GM19452 (cell line): Measurements from ENCODE around the gene TSPAN15.

Experiments
- ATAC-seq: cut with Tn5 transposase; IDR thresholded peaks from one replicate; pipeline ENCODE4 v1.9.1; 2021; ENCODE audit not compliant: unreplicated experiment

The TSPAN15 gene

DNA sequence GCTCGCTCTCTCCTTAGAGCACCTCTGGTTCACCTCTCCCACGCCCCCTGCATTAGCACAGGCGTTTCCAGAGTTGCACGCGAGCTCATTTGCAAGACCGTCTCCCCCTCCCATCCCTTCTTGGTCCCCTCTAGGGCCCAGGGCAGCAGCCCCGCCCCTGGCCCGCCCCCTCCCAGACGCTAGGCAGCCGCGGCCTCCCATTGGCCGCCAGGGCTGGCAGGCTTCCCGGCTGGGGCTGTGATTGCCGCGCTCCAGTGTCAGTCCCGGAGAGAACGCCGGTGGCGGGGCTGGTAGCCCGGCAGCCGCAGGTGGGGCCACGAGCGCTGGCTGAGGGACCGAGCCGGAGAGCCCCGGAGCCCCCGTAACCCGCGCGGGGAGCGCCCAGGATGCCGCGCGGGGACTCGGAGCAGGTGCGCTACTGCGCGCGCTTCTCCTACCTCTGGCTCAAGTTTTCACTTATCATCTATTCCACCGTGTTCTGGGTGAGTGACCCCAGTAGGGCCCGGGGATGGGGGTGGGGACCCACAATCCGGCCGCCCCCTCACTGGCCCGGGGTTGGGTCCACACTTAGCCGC, at the start of gene TSPAN15:
Gene TSPAN15, plus strand, starts transcription at position 257 of the 575 bp plus-strand sequence. Its CDS starts 130 bp downstream, at position 387.
- ATAC-seq: peak; percentile 72

DNA sequence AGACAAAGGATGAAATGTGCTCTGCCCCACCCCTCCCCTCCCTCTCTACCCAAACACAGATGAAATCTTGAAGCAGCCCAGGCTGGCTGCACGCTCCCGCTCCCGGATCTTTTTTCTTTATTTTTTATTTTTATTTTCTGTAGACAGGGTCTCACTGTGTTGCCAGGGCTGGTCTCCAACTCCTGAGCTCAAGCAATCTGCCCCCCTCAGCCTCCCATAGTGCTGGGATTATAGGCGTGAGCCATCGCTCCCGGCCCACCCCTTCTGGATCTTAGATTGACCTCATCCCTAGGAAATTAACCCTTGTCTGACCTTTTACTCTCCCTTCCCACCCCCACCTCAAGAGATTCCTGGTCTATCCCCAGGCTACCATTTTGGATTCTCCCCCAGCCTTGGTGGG, 48.9 kb upstream of the TSPAN15 start:
- ATAC-seq: no peak

DNA sequence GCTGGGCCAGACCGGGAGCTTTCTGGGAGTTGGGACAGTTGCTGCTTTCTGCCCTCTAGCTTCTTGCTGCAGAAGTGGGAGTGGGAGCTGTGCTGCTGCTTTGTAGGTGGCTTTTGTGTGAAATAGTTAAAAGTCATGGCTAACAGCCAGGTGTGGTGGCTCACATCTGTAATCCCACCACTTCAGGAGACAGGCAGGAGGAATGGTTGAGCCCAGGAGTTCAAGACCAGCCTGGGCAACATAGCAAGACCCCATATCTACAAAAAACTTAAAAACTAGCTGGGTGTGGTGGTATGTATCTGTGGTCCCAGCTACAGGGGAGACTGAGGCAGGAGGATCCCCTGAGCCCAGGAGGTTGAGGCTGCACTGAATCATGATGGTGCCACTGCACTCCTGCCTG, 48.2 kb upstream of the TSPAN15 start:
- ATAC-seq: no peak

DNA sequence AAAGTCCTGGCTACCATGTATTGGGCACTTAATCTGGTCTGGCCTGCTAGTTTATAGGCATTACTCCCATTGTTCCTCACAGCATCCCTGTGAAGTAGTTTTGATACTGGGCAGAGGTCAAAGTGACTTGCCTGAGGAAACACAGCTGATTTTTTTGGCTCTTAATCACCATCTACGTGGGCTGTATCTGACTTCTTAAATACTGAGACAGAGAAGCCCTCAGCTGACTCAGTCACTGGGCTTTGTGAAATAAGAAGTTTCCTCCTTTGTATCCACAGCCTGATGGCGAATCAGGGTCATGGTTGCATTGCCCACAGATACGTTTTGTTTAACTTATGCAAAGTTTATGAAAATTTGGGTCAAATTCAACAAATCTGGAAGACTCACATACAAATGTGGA, 47.7 kb upstream of the TSPAN15 start:
- ATAC-seq: no peak

DNA sequence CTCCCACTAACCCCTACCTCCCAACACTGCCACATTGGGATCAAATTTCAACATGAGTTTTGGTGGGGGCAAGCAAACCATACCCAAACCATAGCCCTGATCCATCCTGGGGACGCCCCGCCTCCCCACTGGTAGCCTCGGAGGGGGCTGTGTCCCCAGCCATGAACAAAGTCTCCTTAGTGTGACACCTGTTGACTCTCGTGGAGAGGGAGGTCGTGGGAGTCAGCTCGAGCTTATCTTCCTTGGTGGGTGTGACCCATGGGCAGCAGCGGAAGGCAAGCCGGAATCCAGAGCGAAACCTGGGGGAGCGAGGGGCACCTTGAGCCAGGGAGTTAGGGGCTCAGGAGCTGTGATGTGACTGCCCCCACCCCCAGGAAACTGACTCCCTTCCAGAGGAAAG, 46.5 kb upstream of the TSPAN15 start:
- ATAC-seq: no peak

DNA sequence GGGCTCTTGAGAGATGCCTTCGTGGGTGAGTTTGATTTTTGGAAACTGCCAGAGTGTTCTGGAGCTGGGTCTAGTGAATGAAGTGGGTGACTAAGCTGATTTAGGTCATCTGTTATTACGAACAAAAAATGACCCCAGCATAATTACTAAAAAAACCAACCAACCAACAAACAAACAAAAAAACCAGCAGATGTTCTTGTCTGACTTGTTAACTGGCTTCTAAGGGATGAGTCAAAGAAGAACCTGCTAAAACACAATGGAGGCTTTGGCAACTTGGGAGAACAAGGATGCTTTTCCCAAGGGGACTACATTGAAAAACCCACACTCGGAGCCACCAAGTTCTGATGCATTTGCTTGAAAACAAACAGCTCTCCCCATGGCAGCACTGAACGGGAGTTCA, 46.0 kb upstream of the TSPAN15 start:
- ATAC-seq: no peak

DNA sequence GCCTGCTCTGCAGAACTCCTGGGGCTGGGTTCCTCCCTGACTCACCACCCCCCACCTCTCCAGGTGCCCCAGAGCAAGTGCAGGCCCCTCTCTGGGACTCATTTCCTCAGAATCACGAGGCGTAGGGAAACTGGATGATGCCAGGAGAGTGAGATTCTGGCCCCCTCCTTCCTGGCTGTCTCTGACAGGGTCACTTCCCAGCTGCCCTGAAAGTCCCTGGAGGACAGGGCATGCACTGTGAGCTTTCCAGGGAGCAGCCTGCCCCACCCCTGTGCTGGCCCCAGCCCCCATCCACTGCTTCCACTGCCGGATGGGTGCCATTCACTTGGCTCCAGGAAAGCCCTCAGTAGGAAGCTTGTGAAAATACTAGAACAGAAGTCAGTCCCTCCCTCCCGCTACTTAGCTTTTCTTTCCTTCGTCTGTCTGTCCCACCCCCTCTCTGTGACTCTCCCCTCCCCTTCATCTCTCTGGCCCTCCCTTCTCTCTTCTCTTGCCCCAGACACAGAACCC, 44.9 kb upstream of the TSPAN15 start:
- ATAC-seq: no peak

DNA sequence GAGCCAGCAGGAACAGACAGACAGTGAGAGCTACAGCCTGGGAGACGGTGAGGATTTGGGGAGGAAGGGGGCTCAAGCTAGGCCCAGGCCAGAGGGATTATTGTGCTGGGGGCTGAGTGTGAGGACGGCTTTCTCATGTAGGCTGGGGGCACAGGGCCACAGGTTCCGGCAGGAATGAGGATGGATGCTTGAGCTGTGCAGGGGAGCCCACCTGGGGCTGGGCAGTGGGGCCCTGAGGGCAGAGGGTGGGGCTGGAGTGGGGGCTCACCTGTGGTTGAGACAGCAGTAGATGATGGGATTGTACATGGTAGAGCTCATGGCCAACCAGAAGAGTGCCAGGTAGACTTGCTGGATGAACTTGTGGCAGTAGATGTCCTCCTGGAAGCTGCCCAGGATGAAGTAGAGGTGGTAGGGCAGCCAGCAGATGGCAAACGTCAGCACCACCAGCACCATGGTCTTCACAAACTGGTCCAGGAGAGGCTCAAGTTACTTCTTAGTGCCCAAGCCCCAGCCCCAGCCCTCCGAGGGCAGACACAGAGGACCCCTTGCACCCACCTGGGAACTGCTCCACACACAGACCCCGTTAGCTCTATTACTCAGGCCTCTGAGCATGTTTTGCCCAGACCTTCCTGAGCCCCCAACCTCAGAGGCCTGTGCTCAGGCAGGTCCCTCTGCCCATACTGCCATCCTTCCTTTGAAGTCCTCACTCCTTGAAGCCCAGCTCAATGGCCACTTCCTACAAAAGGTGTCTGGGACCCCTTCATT, 44.3 kb upstream of the TSPAN15 start:
- no peak for ATAC-seq

DNA sequence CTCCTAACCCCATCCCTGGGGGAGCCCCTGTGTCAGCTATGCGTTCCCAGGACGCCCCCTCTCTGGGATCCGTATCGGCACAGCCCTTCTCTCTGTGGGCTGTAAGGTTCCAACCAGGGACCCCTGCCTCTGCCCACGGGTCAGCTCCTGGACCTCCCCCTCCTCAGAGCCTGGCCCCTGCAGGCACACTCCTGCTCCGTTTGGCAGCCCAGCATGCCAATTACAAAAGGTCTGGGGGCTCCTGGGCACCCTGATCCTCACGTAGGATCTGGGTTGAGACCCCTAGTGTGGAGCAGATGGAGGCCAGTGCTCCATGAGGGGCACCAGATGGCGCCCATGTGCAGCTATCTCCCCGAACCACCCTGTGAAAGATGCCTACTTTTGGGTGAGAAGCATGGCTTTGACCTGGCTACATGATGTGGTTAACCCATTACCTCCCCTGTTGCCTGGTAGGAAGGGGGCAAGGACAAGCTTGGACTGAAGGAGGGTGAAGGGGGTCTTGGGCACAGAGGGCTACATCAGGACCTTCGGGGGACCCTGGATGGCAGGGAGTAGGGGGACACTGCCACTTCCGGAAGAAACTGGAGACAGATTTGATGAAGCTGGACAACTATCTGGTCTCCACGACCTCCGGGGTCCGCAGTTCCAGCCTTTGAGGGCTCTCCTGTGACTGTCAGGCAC, 43.5 kb upstream of the TSPAN15 start:
- no peak for ATAC-seq

DNA sequence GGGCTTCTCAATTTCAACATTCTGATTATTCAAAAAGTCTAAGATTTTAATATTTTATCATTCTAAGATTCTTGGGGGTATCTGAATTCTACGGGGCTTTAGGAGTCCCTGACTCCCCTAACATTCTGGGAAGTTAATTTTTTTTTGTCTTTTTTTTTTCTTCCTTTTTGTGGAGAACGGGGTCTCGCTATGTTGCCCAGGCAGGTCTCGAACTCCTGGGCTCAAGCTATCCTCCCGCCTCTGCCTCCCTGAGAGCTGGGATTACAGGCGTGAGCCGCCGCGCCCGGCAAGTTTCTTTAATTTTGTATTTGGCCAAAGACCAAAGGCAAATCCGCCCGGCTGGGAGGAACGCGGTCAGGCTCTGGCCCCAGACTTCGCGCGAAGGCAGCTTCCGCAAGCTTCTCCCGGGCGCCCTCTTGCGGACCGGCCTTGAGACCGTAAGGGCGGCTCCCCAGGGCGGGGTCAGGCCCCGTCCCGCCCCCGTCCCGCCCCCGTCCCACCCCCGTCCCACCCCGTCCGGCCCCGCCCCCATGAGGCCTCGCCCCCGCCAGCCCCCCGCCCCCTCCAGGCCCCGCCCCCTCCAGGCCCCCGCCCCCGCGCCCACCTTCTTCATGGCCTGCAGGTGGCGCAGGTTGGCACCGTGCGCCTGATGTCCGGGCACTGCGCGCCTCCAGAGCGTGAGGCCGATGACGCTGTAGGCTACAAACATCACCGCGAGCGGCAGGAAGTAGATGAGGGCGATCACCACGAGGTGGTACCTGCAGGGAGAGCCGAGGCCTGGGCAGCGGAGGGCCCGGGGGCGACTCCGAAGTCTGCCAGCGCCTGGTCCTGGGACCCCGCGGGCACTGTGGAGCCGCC, 42.7 kb upstream of the TSPAN15 start:
- ATAC-seq: peak; percentile 75

DNA sequence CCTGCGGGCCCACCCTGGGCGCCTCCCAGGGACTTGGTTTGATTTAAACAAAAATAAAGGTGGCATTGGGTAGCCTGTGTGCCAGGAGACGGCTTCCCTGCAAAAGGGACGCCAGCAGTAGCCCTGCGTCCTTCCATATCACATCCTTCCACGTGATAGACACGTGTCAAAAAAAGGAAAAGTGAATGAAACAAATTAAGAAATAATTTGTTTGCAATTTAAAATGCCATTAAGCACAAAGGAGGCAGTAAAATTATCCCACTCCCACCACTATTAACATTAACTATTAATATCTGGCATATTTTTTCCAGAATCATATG, 42.1 kb upstream of the TSPAN15 start:
- no peak for ATAC-seq

DNA sequence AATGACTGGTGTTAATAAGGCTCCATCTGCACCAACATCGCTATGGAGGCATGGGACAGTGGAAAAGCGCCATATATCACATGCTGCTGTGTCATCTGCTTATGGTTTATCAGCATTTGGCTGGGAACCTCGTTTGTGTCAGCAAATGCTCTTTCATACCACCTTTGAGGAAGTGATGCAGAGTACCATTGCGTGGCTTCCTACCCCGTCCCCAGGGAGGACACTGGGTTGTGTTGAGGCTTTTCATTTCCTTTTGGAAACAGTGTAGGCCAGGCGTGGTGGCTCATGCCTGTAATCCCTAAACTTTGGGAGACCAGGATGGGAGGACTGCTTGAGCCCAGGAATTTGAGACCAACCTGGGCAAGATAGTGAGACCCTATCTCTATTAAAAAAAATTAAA, 41.3 kb upstream of the TSPAN15 start:
- ATAC-seq: peak; percentile 42

DNA sequence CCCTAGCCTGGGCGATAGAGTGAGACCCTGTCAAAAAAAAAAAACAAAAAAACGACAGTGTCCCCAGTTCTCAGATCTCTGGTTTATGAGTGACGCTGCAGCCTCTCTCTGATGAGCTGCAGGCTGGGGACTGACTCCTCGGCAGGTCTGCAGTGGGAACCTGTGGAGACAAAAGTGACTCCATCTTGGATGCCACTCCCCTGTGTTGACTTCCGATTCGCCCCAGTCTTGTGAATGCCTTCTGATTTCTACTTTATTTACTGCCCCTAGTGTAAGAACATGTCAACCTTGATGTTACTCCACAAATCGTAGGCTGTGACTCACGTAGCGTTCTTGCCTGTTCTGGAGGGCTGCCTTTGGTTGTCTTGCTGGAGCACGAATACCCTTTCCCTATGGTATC, 40.8 kb upstream of the TSPAN15 start:
- ATAC-seq: no peak

DNA sequence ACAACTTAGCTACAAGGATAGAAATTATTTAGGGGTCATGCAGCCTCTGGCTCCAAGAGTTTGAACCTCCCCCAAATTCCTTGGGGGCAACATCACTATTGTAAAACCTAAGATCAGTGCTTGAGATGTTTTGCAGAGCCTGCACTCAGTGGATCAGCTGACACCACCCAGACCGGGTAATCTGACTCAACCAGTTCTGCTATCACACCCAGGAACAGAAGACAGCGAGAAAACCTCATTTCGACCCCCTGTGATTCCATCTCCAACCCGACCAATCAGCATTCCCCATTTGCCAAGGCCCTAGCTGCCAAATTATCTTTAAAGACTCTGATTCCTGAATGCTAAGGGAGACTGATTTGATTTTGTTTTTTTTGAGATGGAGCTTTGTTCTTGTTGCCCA, 39.8 kb upstream of the TSPAN15 start:
- ATAC-seq: no peak

DNA sequence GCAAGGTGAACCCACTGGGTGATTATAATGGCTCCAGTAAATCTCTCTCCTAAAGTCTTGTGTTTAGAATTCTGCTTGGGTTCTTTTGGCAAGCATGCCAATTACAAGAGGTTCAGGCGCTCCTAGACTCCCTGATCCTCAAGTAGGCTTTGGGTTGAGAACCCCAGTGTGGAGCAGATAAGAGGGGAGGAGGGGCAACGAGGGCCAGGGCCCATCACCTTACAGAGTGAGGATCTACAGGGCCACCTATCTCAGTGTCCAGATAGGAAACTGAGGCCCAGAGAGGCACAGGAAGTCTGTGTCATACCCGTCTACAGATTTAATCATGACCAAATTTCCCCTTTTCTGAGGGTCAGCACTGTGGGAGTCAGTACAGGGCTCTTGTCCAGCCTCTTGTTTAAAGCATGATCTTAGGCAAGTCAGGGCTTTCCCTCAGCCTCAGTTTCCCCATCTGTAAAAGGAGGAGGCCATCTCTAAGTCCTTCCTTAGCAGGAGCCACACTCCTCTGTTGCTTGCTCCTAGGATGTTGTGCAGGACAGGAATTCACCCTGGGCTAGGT, 39.0 kb upstream of the TSPAN15 start:
- no peak for ATAC-seq

DNA sequence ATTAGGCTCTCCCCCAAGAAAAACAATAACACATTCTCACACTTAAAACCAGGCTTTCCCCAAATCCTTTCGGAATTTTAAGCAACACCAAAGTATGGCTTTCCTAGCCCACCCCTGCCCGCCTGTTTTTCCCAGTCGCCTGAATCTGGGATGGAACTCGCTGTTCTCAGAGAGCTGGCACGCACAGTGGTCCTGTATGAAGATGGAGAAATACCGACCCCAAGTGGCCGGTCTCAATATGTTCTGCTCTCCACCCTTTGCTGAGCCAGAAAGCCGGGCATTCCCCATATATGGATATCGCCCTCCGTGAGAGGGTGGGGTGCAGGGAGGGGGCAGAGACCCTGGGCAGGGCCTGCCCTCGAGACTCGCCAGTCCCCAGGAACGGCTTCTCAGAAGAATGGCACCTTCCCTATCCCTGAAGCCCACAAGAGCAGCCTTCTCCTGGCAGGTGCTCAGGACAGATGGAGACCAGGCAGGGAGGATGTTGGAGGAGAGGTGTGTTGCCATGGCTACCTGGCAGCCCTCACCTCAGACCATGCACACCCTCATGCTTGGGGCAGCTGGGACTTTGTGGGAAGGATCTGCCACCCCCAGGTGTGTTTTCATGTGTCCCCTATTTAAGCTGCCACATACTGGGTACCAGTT, 37.9 kb upstream of the TSPAN15 start:
- ATAC-seq: no peak

DNA sequence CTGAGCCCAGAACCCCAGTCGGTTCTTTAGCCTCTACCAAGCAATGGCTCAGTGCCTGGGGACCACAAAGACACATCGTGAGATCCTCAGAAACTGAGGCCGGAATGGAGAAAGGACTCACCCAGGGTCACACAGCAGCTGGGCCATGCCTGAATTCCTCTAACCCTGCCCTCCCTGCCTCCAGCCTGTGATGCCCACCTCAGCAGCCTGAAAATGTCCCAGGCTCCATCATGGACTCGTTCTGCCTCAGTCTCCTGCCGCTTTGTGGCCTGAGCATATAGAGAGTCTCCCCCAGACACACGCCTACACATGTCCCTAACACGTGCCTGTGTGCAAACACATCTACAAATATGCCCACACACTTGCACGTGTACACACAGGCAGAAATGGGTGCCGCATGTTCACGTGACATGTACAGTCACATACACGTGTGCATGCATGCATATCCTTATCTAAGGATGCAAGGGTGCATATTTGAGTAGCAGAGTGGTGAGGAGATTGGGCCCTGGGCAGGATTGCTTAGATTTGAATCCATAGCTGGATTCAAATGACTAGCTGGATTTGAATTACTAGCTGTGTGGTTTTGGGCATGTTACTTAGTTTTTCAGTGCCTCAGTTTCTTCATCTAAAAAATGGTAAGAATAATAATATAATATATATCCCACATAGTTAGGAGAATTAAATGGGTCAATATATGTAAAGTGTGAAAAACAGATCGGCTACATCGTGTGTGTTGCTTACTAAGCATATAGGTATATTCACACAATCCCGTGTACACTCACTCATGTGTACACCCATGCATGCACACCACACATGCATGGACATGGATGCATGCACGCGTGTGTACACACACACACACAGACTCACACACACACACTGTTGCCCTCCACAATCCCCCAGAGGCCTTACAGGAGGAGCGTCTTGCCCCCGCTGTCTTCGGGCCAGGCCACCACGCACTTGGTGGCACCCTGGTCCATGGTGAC, 36.9 kb upstream of the TSPAN15 start:
- no peak for ATAC-seq

DNA sequence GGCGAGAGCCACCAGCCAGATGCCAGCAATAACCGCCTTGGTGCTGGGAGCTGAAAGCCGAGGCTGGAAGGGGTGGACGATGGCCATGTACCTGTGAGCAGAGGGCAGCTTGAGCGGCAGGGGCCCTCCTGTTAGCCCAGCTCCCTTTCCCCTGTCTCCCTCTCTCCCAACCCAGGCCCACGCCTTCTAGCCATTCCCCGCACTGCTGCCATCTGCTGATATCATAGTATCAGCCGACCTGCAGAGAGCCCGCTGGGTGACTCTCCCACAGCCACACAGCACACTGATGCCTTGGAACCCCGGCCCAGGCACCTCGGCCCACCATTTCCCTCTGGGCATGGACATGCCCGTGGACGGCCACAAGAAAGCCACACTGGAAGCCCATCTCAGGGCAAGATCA, 36.2 kb upstream of the TSPAN15 start:
- no peak for ATAC-seq

DNA sequence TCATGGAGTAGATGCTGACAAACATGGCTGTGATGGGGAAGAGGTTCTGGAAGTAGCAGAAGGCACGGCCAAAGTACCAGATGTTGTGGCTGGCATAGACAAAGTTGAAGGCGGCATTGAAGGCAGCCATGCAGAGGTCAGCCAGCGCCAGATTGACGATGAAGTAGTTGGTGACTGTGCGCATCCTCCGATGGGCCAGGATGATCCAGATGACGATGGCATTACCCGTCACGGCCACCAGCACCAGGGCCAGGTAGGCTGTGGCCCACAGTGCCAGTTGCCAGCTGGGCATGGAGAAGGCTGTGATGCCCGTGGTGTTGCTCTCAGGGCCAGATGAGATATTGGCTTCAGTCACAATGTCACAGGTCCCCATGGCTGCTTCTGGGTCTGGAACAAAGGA, 35.3 kb upstream of the TSPAN15 start:
- no peak for ATAC-seq
